Lung (tissue), 12 donors: ENCODE data around the gene E4F1. TPM values are rescaled to one million over a fixed set of nuclear protein-coding genes. Genes with fewer than 3 reads are reported as not detected.

ENCODE experiments used
- ATAC-seq: fragments of 200-7000 bp; cut with Tn5 transposase; one replicate; pipeline ENCODE4 v1.9.1; 2020; ENCODE audit warnings: moderate number of reproducible peaks; ENCODE audit not compliant: insufficient read depth, low FRiP score
- DNase-seq, 3 donors: peaks; one replicate each; pipeline ENCODE4 v3.0.0-alpha.2; 2013 to 2017
- H3K27ac ChIP-seq, 2 donors: one replicate each; pipeline ENCODE4 v1.5.1; 2013; ENCODE audit warnings: mild to moderate bottlenecking in 2 of 2, moderate library complexity in 2 of 2, control low read depth in 1 of 2, inconsistent platforms in 1 of 2, low read depth in 1 of 2, low read length in 1 of 2
- H3K27me3 ChIP-seq, 3 donors: one replicate each; pipeline ENCODE4 v1.5.1; 2013; ENCODE audit warnings: low read length in 2 of 3; ENCODE audit not compliant: control insufficient read depth in 3 of 3, insufficient read depth in 3 of 3
- H3K36me3 ChIP-seq, 4 donors: one replicate each; pipeline ENCODE4 v1.5.1; 2013; ENCODE audit warnings: low read length in 4 of 4, mild to moderate bottlenecking in 1 of 4, moderate library complexity in 1 of 4; ENCODE audit not compliant: control insufficient read depth in 4 of 4, insufficient read depth in 4 of 4
- H3K4me1 ChIP-seq, 5 donors: one replicate each; pipeline ENCODE4 v1.5.1; 2013; ENCODE audit warnings: low read length in 5 of 5, mild to moderate bottlenecking in 2 of 5, moderate library complexity in 1 of 5; ENCODE audit not compliant: control insufficient read depth in 5 of 5, insufficient read depth in 5 of 5
- H3K4me3 ChIP-seq: one replicate; pipeline ENCODE4 v1.5.1; 2013; ENCODE audit warnings: mild to moderate bottlenecking, control low read depth, moderate library complexity
- H3K9ac ChIP-seq, 2 donors: one replicate each; pipeline ENCODE4 v1.5.1; 2013; ENCODE audit warnings: low read length in 2 of 2, control low read depth in 1 of 2; ENCODE audit not compliant: insufficient read depth in 1 of 2
- H3K9me3 ChIP-seq, 4 donors: one replicate each; pipeline ENCODE4 v1.5.1; 2013; ENCODE audit warnings: low read length in 3 of 4, mild to moderate bottlenecking in 1 of 4, moderate library complexity in 1 of 4; ENCODE audit not compliant: control insufficient read depth in 4 of 4, insufficient read depth in 3 of 4
- WGBS, 2 donors: extraction: QIAGEN DNeasy Blood & Tissue Kit; methylation state at CpG; one replicate each; pipeline ENCODE4 v1.1.7; 2013; 5-methylcytosine and 5-hydroxymethylcytosine counted together
- polyA plus RNA-seq, 2 donors: library from polyadenylated mRNA; stranded (reverse); fragments of 200-250 nt; gene quantifications; one replicate each; pipeline ENCODE4 v1.2.1, GENCODE V29; 2013
- total RNA-seq, 2 donors: library from RNA; depleted of rRNA in 1 of 2; stranded (reverse); fragments of >200 nt in 1 of 2; gene quantifications; one replicate each; pipeline ENCODE4 v1.2.1, GENCODE V29; 2014 to 2021
- TF ChIP-seq, protein P1 (sequence below): IDR thresholded peaks from 2 replicates; pipeline ENCODE4 v1.5.1; 2012; ENCODE audit warnings: mild to moderate bottlenecking; ENCODE audit errors: control extremely low read depth, extremely low read depth
- donor health status: control.
- donor health status: control.
- donor health status: Bipolar disorder and iron deficiency.
- donor health status: healthy.
- donor health status: DM: yes; HTN: yes; CAD: no.

E4F1 gene
- total and polyA plus RNA-seq, 4 donors, result 21.0 to 30.2 (median 24.8) TPM

DNA sequence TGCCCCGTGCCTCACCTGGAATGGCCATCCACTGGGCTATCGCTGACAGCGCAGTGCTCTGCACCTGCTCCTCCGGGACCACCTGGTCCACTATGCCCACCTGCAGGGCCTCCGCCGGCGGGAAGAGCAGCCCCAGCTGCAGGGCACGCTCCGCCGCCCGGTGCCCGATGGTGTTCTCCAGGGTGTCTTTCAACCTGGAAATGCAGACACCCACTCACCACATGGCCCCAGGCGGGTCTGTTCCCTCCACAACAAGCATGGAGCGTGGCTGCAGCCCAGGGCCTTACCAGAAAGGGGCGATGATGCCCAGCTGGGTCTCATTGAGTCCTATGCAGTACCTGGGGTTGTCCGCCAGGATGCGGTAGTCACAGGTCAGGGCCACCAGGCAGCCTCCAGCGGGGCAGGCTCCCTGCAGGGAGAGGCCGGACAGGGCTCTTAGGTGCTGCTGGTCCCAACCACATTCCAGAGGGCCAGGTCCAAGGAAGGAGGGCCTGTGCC is 19.7 kb downstream of the E4F1 start:
- peaks cover 6 to 44% (median 22%) of the 10 kb centered on the region in 4 donors for H3K36me3 ChIP-seq
- H3K9me3 ChIP-seq, result no peaks in the 10 kb centered on the region
- peaks cover 0 to 2% (median 0%) of the 10 kb centered on the region in 5 donors for H3K4me1 ChIP-seq
- no peak overlapping the region for H3K9ac ChIP-seq
- 97 to 98% methylated on average over 19 of the region's 19 CpGs for WGBS, 2 donors
- no peak overlapping the region for H3K27ac ChIP-seq
- TF ChIP-seq, protein P1, sequence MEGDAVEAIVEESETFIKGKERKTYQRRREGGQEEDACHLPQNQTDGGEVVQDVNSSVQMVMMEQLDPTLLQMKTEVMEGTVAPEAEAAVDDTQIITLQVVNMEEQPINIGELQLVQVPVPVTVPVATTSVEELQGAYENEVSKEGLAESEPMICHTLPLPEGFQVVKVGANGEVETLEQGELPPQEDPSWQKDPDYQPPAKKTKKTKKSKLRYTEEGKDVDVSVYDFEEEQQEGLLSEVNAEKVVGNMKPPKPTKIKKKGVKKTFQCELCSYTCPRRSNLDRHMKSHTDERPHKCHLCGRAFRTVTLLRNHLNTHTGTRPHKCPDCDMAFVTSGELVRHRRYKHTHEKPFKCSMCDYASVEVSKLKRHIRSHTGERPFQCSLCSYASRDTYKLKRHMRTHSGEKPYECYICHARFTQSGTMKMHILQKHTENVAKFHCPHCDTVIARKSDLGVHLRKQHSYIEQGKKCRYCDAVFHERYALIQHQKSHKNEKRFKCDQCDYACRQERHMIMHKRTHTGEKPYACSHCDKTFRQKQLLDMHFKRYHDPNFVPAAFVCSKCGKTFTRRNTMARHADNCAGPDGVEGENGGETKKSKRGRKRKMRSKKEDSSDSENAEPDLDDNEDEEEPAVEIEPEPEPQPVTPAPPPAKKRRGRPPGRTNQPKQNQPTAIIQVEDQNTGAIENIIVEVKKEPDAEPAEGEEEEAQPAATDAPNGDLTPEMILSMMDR, result no peak
- ATAC-seq (no peak), DNase-seq (no peak)
- no peak overlapping the region for H3K4me3 ChIP-seq
- H3K27me3 ChIP-seq, result no peaks in the 10 kb centered on the region

DNA sequence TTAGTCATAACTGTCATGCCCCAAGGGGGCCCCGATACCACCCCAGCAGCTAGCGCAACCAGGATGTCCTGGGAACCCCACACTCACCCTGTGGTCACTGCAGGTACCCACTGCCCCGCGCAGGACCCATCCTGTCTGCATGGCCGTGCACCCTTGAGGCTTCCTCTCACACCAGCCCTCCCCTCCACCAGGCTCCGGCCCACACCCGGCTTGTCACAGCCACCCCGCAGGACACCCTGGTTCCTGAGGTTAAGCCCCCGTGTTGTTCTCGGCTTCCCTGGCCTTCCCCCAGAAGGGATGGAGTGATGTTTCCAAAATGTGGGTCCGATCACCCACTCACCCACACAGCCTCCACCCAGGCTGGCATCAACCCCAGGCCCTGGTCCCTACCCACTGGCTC is 20.4 kb downstream of the E4F1 start:
- Histone ChIP-seq H3K27me3 (no peaks in the 10 kb centered on the region), H3K4me1 (peaks cover 0 to 3% (median 0%) of the 10 kb centered on the region in 5 donors), H3K27ac (no peak overlapping the region), H3K9me3 (no peaks in the 10 kb centered on the region), H3K36me3 (peaks cover 6 to 44% (median 22%) of the 10 kb centered on the region in 4 donors), H3K4me3 (no peak overlapping the region), H3K9ac (no peak overlapping the region)
- whole genome bisulfite sequencing, 2 donors, result 93 to 95% methylated on average over 11 of the region's 11 CpGs
- TF ChIP-seq, protein P1, result no peak
- DNase-seq, result no peak
- no peak for ATAC-seq

DNA sequence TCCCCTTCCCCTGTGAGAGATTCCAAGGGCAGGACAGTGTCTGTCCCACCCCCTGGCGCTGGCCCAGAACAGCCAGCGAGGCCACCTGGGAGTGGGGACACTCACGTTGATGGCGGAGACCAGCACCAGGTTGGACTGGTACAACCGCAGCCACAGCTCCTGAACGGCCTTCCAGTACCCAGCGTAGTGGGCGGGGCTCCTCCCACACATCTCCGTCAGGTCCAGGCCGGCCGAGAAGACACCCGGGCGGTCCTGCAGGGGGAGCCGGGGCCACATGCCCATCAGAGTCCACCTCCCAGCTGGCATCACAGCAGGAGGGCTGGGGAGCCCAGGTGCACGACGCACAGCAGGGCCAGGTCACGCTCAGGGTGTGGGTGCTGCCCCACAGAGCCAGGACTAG is 20.9 kb downstream of the E4F1 start:
- no peaks in the 10 kb centered on the region for H3K9me3 ChIP-seq
- H3K27me3 ChIP-seq, result no peaks in the 10 kb centered on the region
- H3K27ac ChIP-seq, result no peak overlapping the region
- TF ChIP-seq, protein P1, result no peak
- no peak for DNase-seq
- ATAC-seq, result no peak
- H3K36me3 ChIP-seq, result peaks cover 7 to 43% (median 22%) of the 10 kb centered on the region in 4 donors
- no peak overlapping the region for H3K4me3 ChIP-seq
- H3K4me1 ChIP-seq, result peaks cover 0 to 3% (median 0%) of the 10 kb centered on the region in 5 donors
- no peak overlapping the region for H3K9ac ChIP-seq
- WGBS, 2 donors, result 85 to 91% methylated on average over 17 of the region's 17 CpGs
